ENCODE results near the gene C1orf74.

C1orf74 gene

GRCh38 chr1:209742409-209743144, 41.8 kb downstream of the C1orf74 start:
- Histone ChIP-seq H3K4me1 (ENCODE audit: insufficient read depth, low read length) (no peaks in the 10 kb centered on the region), H3K9me3 (ENCODE audit: low read length) (no peaks in the 10 kb centered on the region), H2AFZ (ENCODE audit: low read depth, low read length) (no peak overlapping the region), H3K4me3 (ENCODE audit: low read length) (no peak overlapping the region), H3K27me3 (ENCODE audit: insufficient read depth, low read length) (peaks cover 3% of the 10 kb centered on the region), H3K36me3 (ENCODE audit: insufficient read depth, low read length) (no peaks in the 10 kb centered on the region)

GRCh38 chr1:209741889-209742288, 42.5 kb downstream of the C1orf74 start:
- H3K4me3 ChIP-seq (ENCODE audit: low read length) = no peak overlapping the region
- H2AFZ ChIP-seq (ENCODE audit: low read depth, low read length) = no peak overlapping the region
- H3K27me3 ChIP-seq (ENCODE audit: insufficient read depth, low read length) = peaks cover 3% of the 10 kb centered on the region
- no peaks in the 10 kb centered on the region for H3K9me3 ChIP-seq (ENCODE audit: low read length)
- H3K36me3 ChIP-seq (ENCODE audit: insufficient read depth, low read length) = no peaks in the 10 kb centered on the region
- no peaks in the 10 kb centered on the region for H3K4me1 ChIP-seq (ENCODE audit: insufficient read depth, low read length)

GRCh38 chr1:209741193-209741592, 43.2 kb downstream of the C1orf74 start:
- H3K4me1 ChIP-seq (ENCODE audit: insufficient read depth, low read length) = no peaks in the 10 kb centered on the region
- no peaks in the 10 kb centered on the region for H3K36me3 ChIP-seq (ENCODE audit: insufficient read depth, low read length)
- no peak overlapping the region for H2AFZ ChIP-seq (ENCODE audit: low read depth, low read length)
- no peak overlapping the region for H3K4me3 ChIP-seq (ENCODE audit: low read length)
- H3K9me3 ChIP-seq (ENCODE audit: low read length) = no peaks in the 10 kb centered on the region
- peaks cover 3% of the 10 kb centered on the region for H3K27me3 ChIP-seq (ENCODE audit: insufficient read depth, low read length)

- H3K4me3 ChIP-seq (ENCODE audit: low read length) = no peak overlapping the region
- H3K36me3 ChIP-seq (ENCODE audit: insufficient read depth, low read length) = no peaks in the 10 kb centered on the region
- H3K27me3 ChIP-seq (ENCODE audit: insufficient read depth, low read length) = peaks cover 3% of the 10 kb centered on the region
- H3K9me3 ChIP-seq (ENCODE audit: low read length) = no peaks in the 10 kb centered on the region
- no peaks in the 10 kb centered on the region for H3K4me1 ChIP-seq (ENCODE audit: insufficient read depth, low read length)
- H2AFZ ChIP-seq (ENCODE audit: low read depth, low read length) = no peak overlapping the region
Measured at GRCh38 chr1:209738270-209738669, 46.1 kb downstream of the C1orf74 start.

- Histone ChIP-seq H3K9me3 (ENCODE audit: low read length) (no peaks in the 10 kb centered on the region), H3K27me3 (ENCODE audit: insufficient read depth, low read length) (peaks cover 3% of the 10 kb centered on the region), H3K4me1 (ENCODE audit: insufficient read depth, low read length) (no peaks in the 10 kb centered on the region), H2AFZ (ENCODE audit: low read depth, low read length) (no peak overlapping the region), H3K4me3 (ENCODE audit: low read length) (no peak overlapping the region), H3K36me3 (ENCODE audit: insufficient read depth, low read length) (no peaks in the 10 kb centered on the region)
Measured at GRCh38 chr1:209737118-209737505, 47.2 kb downstream of the C1orf74 start.

- no peaks in the 10 kb centered on the region for H3K4me1 ChIP-seq (ENCODE audit: insufficient read depth, low read length)
Measured at GRCh38 chr1:209736490-209737117, 47.8 kb downstream of the C1orf74 start.

GRCh38 chr1:209733409-209734192, 50.8 kb downstream of the C1orf74 start:
- Histone ChIP-seq H2AFZ (ENCODE audit: low read depth, low read length) (no peak overlapping the region), H3K27me3 (ENCODE audit: insufficient read depth, low read length) (no peaks in the 10 kb centered on the region), H3K4me3 (ENCODE audit: low read length) (no peak overlapping the region)

More at GRCh38 chr1:209736490-209737117, 47.8 kb downstream of the C1orf74 start:
- Histone ChIP-seq H3K4me3 (ENCODE audit: low read length) (no peak overlapping the region), H3K36me3 (ENCODE audit: insufficient read depth, low read length) (no peaks in the 10 kb centered on the region), H3K9me3 (ENCODE audit: low read length) (no peaks in the 10 kb centered on the region), H3K27me3 (ENCODE audit: insufficient read depth, low read length) (peaks cover 3% of the 10 kb centered on the region), H2AFZ (ENCODE audit: low read depth, low read length) (no peak overlapping the region)

GRCh38 chr1:209732725-209733124, 51.6 kb downstream of the C1orf74 start:
- Histone ChIP-seq H3K9me3 (ENCODE audit: low read length) (no peaks in the 10 kb centered on the region), H3K36me3 (ENCODE audit: insufficient read depth, low read length) (no peaks in the 10 kb centered on the region), H3K4me1 (ENCODE audit: insufficient read depth, low read length) (no peaks in the 10 kb centered on the region), H3K4me3 (ENCODE audit: low read length) (no peak overlapping the region), H2AFZ (ENCODE audit: low read depth, low read length) (no peak overlapping the region), H3K27me3 (ENCODE audit: insufficient read depth, low read length) (no peaks in the 10 kb centered on the region)

More at GRCh38 chr1:209733409-209734192, 50.8 kb downstream of the C1orf74 start:
- Histone ChIP-seq H3K4me1 (ENCODE audit: insufficient read depth, low read length) (no peaks in the 10 kb centered on the region), H3K36me3 (ENCODE audit: insufficient read depth, low read length) (no peaks in the 10 kb centered on the region), H3K9me3 (ENCODE audit: low read length) (no peaks in the 10 kb centered on the region)

- Histone ChIP-seq H3K4me3 (ENCODE audit: low read length) (no peak overlapping the region), H3K36me3 (ENCODE audit: insufficient read depth, low read length) (no peaks in the 10 kb centered on the region), H3K27me3 (ENCODE audit: insufficient read depth, low read length) (no peaks in the 10 kb centered on the region), H3K4me1 (ENCODE audit: insufficient read depth, low read length) (no peaks in the 10 kb centered on the region), H2AFZ (ENCODE audit: low read depth, low read length) (no peak overlapping the region), H3K9me3 (ENCODE audit: low read length) (no peaks in the 10 kb centered on the region)
Measured at GRCh38 chr1:209729436-209729835, 54.9 kb downstream of the C1orf74 start.
